Esophagus squamous epithelium (tissue), 4 donors: ENCODE results near the gene KIF5C.

ENCODE experiments used
- CTCF ChIP-seq, 6 experiments: fragments of 450-650 bp in 4 of 6; fragments of 200-600 bp in 2 of 6; sonication (generic) in 2 of 6; IDR thresholded peaks; one replicate each; pipeline ENCODE4 v1.5.1; 2016 to 2019; ENCODE audit warnings: antibody characterized with exemption in 6 of 6, mild to moderate bottlenecking in 4 of 6, moderate library complexity in 4 of 6
- POLR2A ChIP-seq, 4 donors: fragments of 450-650 bp; IDR thresholded peaks; one replicate each; pipeline ENCODE4 v1.6.1; 2017; ENCODE audit warnings: antibody characterized with exemption in 4 of 4, mild to moderate bottlenecking in 4 of 4, moderate library complexity in 3 of 4

DNA sequence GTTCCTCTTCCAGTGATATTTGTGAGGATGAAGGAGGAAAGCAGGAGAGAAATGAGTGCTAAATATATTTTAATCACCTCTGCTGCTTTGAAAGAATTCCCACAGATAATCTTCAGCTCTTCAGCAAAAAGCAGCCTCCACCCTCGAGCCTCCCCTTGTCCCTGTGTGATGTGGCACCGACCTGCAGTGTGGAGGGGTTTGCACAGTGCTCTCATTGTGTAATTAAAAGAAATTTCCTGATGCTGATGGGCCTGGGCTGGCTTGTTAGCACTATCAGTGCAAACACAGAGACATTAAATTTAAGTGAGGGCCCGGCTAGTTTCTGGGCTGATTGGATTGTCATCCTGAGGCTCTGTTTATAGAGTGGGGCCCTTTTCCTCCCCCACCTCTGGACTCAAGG, 53.4 kb downstream of the KIF5C start:
- no peak for TF ChIP-seq CTCF (IDR thresholded peaks at IDR 0.05)
- TF ChIP-seq POLR2A (IDR thresholded peaks at IDR 0.05) = no peak
